ENCODE data around the gene CES5A.

The CES5A gene

GRCh38 chr16:55846598-55847346 lies 28.4 kb downstream of the CES5A start:
- Histone ChIP-seq H3K4me1 (ENCODE audit: insufficient read depth, low read length) (no peaks in the 10 kb centered on the region), H3K36me3 (ENCODE audit: insufficient read depth, low read length) (no peaks in the 10 kb centered on the region), H3K4me2 (ENCODE audit: insufficient read depth, low read length) (no peak overlapping the region), H2AFZ (ENCODE audit: low read depth, low read length) (no peak overlapping the region), H3K79me2 (ENCODE audit: insufficient read depth, low read length) (no peaks in the 10 kb centered on the region), H3K4me3 (ENCODE audit: low read depth in 1 of 2, low read length in 2 of 2) (no peak overlapping the region), H3K9ac (ENCODE audit: low read depth, low read length) (no peak overlapping the region), H3K9me3 (ENCODE audit: insufficient read depth, low read length, severe bottlenecking) (no peaks in the 10 kb centered on the region), H4K20me1 (ENCODE audit: insufficient read depth, low read length) (no peaks in the 10 kb centered on the region), H3K27me3 (ENCODE audit: insufficient read depth, low read length, poor library complexity) (peaks cover 11% of the 10 kb centered on the region), H3K27ac (ENCODE audit: low read length) (no peak overlapping the region)
- DNase-seq (no peak), ATAC-seq (ENCODE audit: insufficient read depth, low read depth) (no peak)
- TF ChIP-seq CTCF (IDR thresholded peaks at IDR 0.05; ENCODE audit: borderline replicate concordance, extremely low read depth, low read length, poor library complexity, severe bottlenecking) (no peak), EZH2 (IDR thresholded peaks at IDR 0.05; ENCODE audit: borderline replicate concordance, low read depth, low read length, severe bottlenecking) (no peak)

GRCh38 chr16:55843105-55843395 lies 32.1 kb downstream of the CES5A start:
- Histone ChIP-seq H2AFZ (ENCODE audit: low read depth, low read length) (no peak overlapping the region), H4K20me1 (ENCODE audit: insufficient read depth, low read length) (no peaks in the 10 kb centered on the region; the same call in 1 of the 2 replicates), H3K4me1 (ENCODE audit: insufficient read depth, low read length) (no peaks in the 10 kb centered on the region), H3K36me3 (ENCODE audit: insufficient read depth, low read length) (no peaks in the 10 kb centered on the region), H3K27me3 (ENCODE audit: insufficient read depth, low read length, poor library complexity) (peaks cover 16% of the 10 kb centered on the region), H3K79me2 (ENCODE audit: insufficient read depth, low read length) (no peaks in the 10 kb centered on the region), H3K9me3 (ENCODE audit: insufficient read depth, low read length, severe bottlenecking) (no peaks in the 10 kb centered on the region), H3K9ac (ENCODE audit: low read depth, low read length) (no peak overlapping the region), H3K4me2 (ENCODE audit: insufficient read depth, low read length) (no peak overlapping the region), H3K27ac (ENCODE audit: low read length) (no peak overlapping the region), H3K4me3 (ENCODE audit: low read depth in 1 of 2, low read length in 2 of 2) (no peak overlapping the region)
- ATAC-seq (ENCODE audit: insufficient read depth, low read depth) (no peak), DNase-seq (no peak)
- TF ChIP-seq EZH2 (IDR thresholded peaks at IDR 0.05; ENCODE audit: borderline replicate concordance, low read depth, low read length, severe bottlenecking) = no peak
- TF ChIP-seq CTCF (IDR thresholded peaks at IDR 0.05; ENCODE audit: borderline replicate concordance, extremely low read depth, low read length, poor library complexity, severe bottlenecking) = no peak

GRCh38 chr16:55842369-55843104 lies 32.6 kb downstream of the CES5A start:
- DNase-seq (peak; percentile 33), ATAC-seq (ENCODE audit: insufficient read depth, low read depth) (peak; percentile 73)
- no peak overlapping the region for H3K27ac ChIP-seq (ENCODE audit: low read length)

More at GRCh38 chr16:55842369-55843104, 32.6 kb downstream of the CES5A start:
- no peaks in the 10 kb centered on the region for H3K9me3 ChIP-seq (ENCODE audit: insufficient read depth, low read length, severe bottlenecking)
- no peaks in the 10 kb centered on the region for H3K4me1 ChIP-seq (ENCODE audit: insufficient read depth, low read length)
- H3K27me3 ChIP-seq (ENCODE audit: insufficient read depth, low read length, poor library complexity) = peaks cover 18% of the 10 kb centered on the region
- H4K20me1 ChIP-seq (ENCODE audit: insufficient read depth, low read length) = no peaks in the 10 kb centered on the region; the same call in 1 of the 2 replicates
- no peaks in the 10 kb centered on the region for H3K79me2 ChIP-seq (ENCODE audit: insufficient read depth, low read length)
- no peak overlapping the region for H3K4me2 ChIP-seq (ENCODE audit: insufficient read depth, low read length)
- no peaks in the 10 kb centered on the region for H3K36me3 ChIP-seq (ENCODE audit: insufficient read depth, low read length)
- no peak overlapping the region for H3K9ac ChIP-seq (ENCODE audit: low read depth, low read length)
- H2AFZ ChIP-seq (ENCODE audit: low read depth, low read length) = no peak overlapping the region
- no peak overlapping the region for H3K4me3 ChIP-seq (ENCODE audit: low read depth in 1 of 2, low read length in 2 of 2)
- peak; percentile 82 for TF ChIP-seq CTCF (IDR thresholded peaks at IDR 0.05; ENCODE audit: borderline replicate concordance, extremely low read depth, low read length, poor library complexity, severe bottlenecking)
- TF ChIP-seq EZH2 (IDR thresholded peaks at IDR 0.05; ENCODE audit: borderline replicate concordance, low read depth, low read length, severe bottlenecking) = no peak

All from DND-41 (cell line).